UCSD-AML1 (cell line): ENCODE measurements around the gene ARF6.
"Not testable (repeated sequence)": the region's sequence is repeated elsewhere in the genome, so short reads cannot be mapped to it uniquely, and the experiment has no call there.

Source experiments
- DNase-seq: peaks from one replicate; lab custom pipeline; 2025; ENCODE audit not compliant: unreplicated experiment; lab: John Stamatoyannopoulos, UW

Gene ARF6

GRCh38 chr14:49892636-49893308, at the start of gene ARF6:
Gene ARF6 (plus strand): TSS chr14:49893082. CDS start chr14:49893737, 655 bp downstream.
- DNase-seq = peak; percentile 99

- no peak for DNase-seq
These were observed 43.6 kb upstream of the ARF6 start for GRCh38 chr14:49849213-49849847.

- no peak for DNase-seq
These were observed 41.1 kb upstream of the ARF6 start for GRCh38 chr14:49851813-49852212.

GRCh38 chr14:49852301-49853157, 40.4 kb upstream of the ARF6 start, which contains the start of gene NEMF:
Gene NEMF (minus strand): TSS chr14:49852788. CDS start chr14:49852753, 35 bp downstream.
- DNase-seq = peak; percentile 88

- no peak for DNase-seq
These were observed 39.8 kb upstream of the ARF6 start for GRCh38 chr14:49853158-49853477.

GRCh38 chr14:49853572-49854375, 39.1 kb upstream of the ARF6 start:
- peak; percentile 77 for DNase-seq

GRCh38 chr14:49857427-49858003, 35.4 kb upstream of the ARF6 start:
- DNase-seq = no peak

- no peak for DNase-seq
These were observed 34.5 kb upstream of the ARF6 start for GRCh38 chr14:49858383-49858782.

- no peak for DNase-seq
These were observed 31.7 kb upstream of the ARF6 start for GRCh38 chr14:49860988-49861698.

GRCh38 chr14:49861699-49862088, 31.2 kb upstream of the ARF6 start:
- DNase-seq = peak; percentile 77

GRCh38 chr14:49862089-49862673, 30.7 kb upstream of the ARF6 start:
- DNase-seq = peak; percentile 85

- no peak for DNase-seq
These were observed 29.2 kb upstream of the ARF6 start for GRCh38 chr14:49863487-49864281.

GRCh38 chr14:49865431-49865859, 27.4 kb upstream of the ARF6 start:
- peak; percentile 69 for DNase-seq

- peak; percentile 95 for DNase-seq
These were observed 24.8 kb upstream of the ARF6 start for GRCh38 chr14:49867831-49868719.

GRCh38 chr14:49868720-49869114, 24.2 kb upstream of the ARF6 start:
- no peak for DNase-seq

GRCh38 chr14:49870908-49871307, 22.0 kb upstream of the ARF6 start:
- DNase-seq = no peak

- DNase-seq = not testable (repeated sequence)
These were observed 19.3 kb upstream of the ARF6 start for GRCh38 chr14:49873548-49873947.
